ENCODE results near the gene VAV2. TPM values are rescaled to one million over a fixed set of nuclear protein-coding genes. Genes with fewer than 3 reads are reported as not detected.

VAV2 gene
- total and polyA plus RNA-seq, 9 of the 15 experiments (the other 6 are each of a cell fraction or from before 2014, with no cell fraction given): 0.01 to 2.7 (median 1.0) TPM; not detected in 1

- TF ChIP-seq, protein P1, sequence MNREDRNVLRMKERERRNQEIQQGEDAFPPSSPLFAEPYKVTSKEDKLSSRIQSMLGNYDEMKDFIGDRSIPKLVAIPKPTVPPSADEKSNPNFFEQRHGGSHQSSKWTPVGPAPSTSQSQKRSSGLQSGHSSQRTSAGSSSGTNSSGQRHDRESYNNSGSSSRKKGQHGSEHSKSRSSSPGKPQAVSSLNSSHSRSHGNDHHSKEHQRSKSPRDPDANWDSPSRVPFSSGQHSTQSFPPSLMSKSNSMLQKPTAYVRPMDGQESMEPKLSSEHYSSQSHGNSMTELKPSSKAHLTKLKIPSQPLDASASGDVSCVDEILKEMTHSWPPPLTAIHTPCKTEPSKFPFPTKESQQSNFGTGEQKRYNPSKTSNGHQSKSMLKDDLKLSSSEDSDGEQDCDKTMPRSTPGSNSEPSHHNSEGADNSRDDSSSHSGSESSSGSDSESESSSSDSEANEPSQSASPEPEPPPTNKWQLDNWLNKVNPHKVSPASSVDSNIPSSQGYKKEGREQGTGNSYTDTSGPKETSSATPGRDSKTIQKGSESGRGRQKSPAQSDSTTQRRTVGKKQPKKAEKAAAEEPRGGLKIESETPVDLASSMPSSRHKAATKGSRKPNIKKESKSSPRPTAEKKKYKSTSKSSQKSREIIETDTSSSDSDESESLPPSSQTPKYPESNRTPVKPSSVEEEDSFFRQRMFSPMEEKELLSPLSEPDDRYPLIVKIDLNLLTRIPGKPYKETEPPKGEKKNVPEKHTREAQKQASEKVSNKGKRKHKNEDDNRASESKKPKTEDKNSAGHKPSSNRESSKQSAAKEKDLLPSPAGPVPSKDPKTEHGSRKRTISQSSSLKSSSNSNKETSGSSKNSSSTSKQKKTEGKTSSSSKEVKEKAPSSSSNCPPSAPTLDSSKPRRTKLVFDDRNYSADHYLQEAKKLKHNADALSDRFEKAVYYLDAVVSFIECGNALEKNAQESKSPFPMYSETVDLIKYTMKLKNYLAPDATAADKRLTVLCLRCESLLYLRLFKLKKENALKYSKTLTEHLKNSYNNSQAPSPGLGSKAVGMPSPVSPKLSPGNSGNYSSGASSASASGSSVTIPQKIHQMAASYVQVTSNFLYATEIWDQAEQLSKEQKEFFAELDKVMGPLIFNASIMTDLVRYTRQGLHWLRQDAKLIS (CRISPR knock-in tag; IDR thresholded peaks at IDR 0.05): no peak
- TF ChIP-seq GATAD2A (IDR thresholded peaks at IDR 0.05) (no peak), CTCFL (IDR thresholded peaks at IDR 0.05; ENCODE audit: borderline replicate concordance, insufficient read depth, low read depth, low read length, poor library complexity, severe bottlenecking) (no peak), MITF (IDR thresholded peaks at IDR 0.05) (no peak)
- TF ChIP-seq, protein P2, sequence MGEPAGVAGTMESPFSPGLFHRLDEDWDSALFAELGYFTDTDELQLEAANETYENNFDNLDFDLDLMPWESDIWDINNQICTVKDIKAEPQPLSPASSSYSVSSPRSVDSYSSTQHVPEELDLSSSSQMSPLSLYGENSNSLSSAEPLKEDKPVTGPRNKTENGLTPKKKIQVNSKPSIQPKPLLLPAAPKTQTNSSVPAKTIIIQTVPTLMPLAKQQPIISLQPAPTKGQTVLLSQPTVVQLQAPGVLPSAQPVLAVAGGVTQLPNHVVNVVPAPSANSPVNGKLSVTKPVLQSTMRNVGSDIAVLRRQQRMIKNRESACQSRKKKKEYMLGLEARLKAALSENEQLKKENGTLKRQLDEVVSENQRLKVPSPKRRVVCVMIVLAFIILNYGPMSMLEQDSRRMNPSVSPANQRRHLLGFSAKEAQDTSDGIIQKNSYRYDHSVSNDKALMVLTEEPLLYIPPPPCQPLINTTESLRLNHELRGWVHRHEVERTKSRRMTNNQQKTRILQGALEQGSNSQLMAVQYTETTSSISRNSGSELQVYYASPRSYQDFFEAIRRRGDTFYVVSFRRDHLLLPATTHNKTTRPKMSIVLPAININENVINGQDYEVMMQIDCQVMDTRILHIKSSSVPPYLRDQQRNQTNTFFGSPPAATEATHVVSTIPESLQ (CRISPR knock-in tag; IDR thresholded peaks at IDR 0.05): no peak
These were observed 31.5 kb downstream of the VAV2 start (continued) for GRCh38 chr9:133960568-133961129.

Data from K562 (cell line).